Dermis microvascular lymphatic vessel endothelial cell (primary cell): Measurements from ENCODE around the gene SLC7A4. TPM values are rescaled to one million over a fixed set of nuclear protein-coding genes. Genes with fewer than 3 reads are reported as not detected.
"Not testable (repeated sequence)": the region's sequence is repeated elsewhere in the genome, so short reads cannot be mapped to it uniquely, and the experiment has no call there.

Source experiments
- DNase-seq, 2 donors: peaks; one replicate each; pipeline versions ENCODE4 v3.0.0 to v3.0.0-alpha.2; 2010; ENCODE audit warnings: low read depth in 2 of 2
- total RNA-seq: library from RNA; depleted of rRNA; stranded (reverse); fragments of >200 nt; gene quantifications from 2 replicates; pipeline ENCODE4 v1.2.1, GENCODE V29; 2014

The SLC7A4 gene
- total RNA-seq, 1 donor from 2014 or later: not detected

GRCh38 chr22:21064917-21065864, 32.8 kb upstream of the SLC7A4 start:
- DNase-seq: no peak

- not testable (repeated sequence) for DNase-seq
These were observed 32.1 kb upstream of the SLC7A4 start for GRCh38 chr22:21064425-21064824.

DNA sequence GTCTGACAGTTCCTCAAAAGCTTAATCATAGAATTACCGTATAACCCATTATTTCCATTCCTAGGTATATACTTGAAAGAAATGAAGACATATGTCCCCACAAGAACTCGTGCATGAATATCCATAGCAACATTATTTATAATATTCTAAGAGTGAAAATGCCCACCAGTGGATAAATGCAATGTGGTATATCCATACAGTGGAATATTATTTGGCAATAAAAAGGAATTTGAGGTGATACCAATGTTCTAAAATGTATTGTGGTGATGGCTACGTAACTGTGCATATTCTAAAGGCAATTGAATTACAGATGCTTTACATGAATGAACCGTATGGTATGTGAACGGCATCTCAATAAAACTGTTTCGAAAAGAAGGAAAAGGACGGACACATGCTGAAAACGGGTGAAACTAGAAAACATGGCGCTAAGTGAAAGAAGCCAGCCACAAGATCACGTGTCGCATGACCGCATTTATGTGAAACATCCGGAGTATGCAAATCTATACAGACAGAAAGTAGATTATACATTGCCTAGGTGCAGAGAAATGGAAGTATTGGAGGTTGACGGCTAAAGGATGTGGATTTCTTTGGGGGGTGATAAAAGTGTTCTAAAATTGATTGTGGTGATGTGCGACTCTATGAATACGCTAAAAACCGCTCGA, 29.4 kb upstream of the SLC7A4 start:
- not testable (repeated sequence) for DNase-seq

DNA sequence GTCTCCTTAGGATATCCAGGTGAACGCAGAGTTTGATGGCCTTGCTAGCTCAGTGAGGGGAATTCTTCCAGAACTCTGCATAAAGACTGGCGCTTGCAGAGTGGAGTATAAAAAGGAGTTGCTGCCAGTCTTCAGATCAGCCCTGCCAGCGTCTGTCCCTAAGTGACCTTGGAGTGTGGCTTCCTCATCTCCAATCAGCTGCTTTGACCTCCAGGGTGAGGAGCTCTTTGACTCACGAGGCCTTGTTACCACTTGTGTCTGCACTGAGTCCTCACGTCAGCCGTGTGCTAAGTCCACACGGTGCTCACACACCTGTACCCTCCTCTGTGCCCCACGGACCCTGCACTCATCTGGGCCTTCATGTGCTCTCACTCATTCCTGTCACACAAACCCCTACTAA, 28.0 kb upstream of the SLC7A4 start:
- not testable (repeated sequence) for DNase-seq

GRCh38 chr22:21055880-21056319, 23.5 kb upstream of the SLC7A4 start:
- DNase-seq: no peak

- no peak for DNase-seq
These were observed 23.1 kb upstream of the SLC7A4 start for GRCh38 chr22:21055564-21055834.

DNA sequence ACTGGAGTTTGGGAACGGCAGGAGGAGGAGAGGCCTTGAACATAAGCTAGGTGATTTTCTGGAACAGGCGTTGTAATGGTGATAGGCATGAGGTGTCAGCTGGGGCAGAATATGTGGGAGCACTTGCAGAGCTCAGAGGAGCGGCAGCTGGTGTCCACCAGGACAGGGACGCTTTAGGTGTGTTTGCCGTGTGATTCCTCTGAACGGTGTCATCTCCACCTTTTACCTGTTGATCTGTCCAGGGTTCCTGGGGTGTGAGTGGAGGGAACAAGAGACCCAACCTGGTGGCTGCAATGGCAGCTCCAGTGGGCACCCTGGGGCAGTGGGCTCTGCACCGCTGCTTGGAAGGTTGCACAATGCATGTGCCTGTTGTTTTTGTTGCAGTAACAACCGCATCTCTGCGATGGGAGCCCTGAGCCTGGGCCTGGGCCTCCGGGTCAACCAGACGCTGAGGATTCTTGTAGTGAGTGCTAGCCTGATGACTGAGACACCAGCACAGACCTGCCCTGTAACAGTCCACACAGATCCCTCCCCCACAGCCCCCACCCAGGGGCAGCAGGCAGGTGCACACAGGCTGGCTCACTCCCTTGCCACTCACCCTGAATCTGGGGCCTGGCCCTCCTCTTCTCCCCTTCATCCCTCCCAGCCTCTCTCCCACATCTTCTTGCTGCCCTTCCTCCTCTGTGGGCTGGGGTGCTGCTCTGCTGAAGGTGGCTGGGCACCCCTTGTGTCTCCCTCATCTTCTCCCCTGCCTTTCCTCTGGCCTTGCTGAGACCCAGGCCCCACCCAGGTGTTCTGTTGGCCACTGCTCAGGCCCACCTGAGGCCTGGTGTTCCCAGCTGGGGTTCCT, 22.6 kb upstream of the SLC7A4 start:
- no peak for DNase-seq

DNA sequence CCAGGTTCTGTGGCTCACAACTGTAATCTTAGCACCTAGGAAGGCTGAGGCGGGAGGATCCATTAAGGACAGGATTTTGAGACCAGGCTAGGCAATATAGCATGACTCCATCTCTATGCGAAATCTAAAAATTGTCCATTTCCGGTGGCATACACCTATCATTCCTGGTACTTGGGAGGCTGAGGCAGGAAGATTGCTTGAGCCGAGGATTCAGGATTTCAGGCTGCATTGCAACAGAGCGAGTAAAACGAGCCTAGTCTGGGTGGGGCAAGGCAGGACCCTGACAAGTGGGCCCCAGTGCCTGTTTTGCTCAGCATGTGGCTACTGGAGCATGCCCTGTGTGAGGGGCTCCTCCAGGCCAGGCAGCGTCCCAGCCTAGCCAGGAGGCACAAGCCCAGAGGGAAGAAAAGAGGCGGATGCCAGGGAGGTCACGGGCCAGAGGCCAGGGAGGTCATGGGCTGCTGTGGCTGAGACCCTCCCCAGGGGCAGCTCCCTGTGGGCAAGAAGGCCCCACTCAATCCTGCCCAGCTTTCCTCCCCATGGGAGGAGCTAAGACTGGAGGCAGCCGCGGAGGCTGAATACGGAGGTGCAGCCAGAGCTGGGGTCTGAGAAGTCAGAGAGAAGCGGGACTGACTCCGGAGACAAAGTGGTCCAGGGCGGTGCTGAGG, 21.8 kb upstream of the SLC7A4 start:
- no peak for DNase-seq

GRCh38 chr22:21052715-21053459, 20.5 kb upstream of the SLC7A4 start:
- no peak for DNase-seq

GRCh38 chr22:21051831-21052400, 19.6 kb upstream of the SLC7A4 start:
- no peak for DNase-seq

GRCh38 chr22:21051145-21051830, 18.9 kb upstream of the SLC7A4 start:
- no peak for DNase-seq

- DNase-seq: not testable (repeated sequence)
These were observed 16.6 kb upstream of the SLC7A4 start for GRCh38 chr22:21048965-21049364.

DNA sequence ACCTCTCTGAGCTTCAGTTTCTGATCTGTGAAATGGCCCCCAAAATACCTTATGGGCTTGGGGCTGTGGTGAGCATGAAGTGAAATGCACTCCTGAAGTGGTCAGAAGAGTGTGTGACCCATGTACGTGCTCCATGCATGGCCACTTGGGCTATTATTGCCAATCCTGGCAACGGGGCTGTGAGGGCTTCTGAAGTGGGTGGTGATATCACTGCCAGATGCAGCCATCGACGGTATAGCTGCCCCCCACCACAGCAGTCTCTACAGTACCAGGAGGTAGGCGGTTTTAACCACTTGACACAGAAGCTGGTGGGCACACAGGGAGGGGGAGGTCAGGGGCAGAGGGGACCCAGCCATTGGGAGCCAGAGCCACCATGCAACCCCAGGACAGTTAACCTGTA, 16.1 kb upstream of the SLC7A4 start:
- DNase-seq: not testable (repeated sequence)

DNA sequence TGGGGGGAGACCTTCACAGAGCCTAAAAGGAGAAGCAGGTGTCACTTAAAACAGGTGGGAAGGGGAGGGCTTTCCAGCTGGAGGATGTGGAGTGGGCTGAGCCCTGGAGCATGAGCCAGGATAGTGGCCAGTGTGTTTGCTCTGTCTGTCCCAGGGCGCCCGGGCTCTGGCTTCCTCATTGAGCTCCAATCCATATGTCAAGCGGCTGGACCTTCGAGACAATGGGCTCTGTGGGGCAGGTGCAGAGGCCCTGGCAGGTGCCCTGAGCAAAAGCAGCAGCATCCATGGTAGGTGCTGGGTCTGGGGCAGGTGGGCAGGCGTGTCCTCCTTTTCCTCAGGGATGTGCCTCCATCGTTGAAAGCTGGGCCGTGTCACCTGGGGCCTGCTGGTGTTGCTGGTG, 15.4 kb upstream of the SLC7A4 start:
- DNase-seq: no peak

- DNase-seq: no peak
These were observed 14.8 kb upstream of the SLC7A4 start for GRCh38 chr22:21047035-21047661.

GRCh38 chr22:21045585-21046294, 13.4 kb upstream of the SLC7A4 start, which contains the start of gene LRRC74B:
Gene LRRC74B (plus strand): TSS chr22:21045946. CDS start chr22:21045987, 41 bp downstream.
- peak; percentile 72 to 88 for DNase-seq

GRCh38 chr22:21044931-21045584, 12.7 kb upstream of the SLC7A4 start:
- DNase-seq: peak in 1 of 2 donors; percentile 13
